HepG2 (cell line): ENCODE data around the gene C5orf24. TPM values are rescaled to one million over a fixed set of nuclear protein-coding genes. Genes with fewer than 3 reads are reported as not detected.

Experiments used
- ESRRA ChIP-seq: sonication (generic); formaldehyde crosslinking; IDR thresholded peaks from 2 replicates; pipeline ENCODE4 v1.5.1; 2020; ENCODE audit warnings: mild to moderate bottlenecking, low read depth, missing genetic modification reagents
- MXD3 ChIP-seq: IDR thresholded peaks from 2 replicates; pipeline ENCODE4 v1.6.1; 2016; ENCODE audit warnings: mild to moderate bottlenecking, missing biosample characterization, missing genetic modification reagents
- PHF8 ChIP-seq: sonication (generic); formaldehyde crosslinking; IDR thresholded peaks from 2 replicates; pipeline ENCODE4 v1.5.0; 2020; ENCODE audit warnings: missing genetic modification reagents
- SIX4 ChIP-seq: sonication (generic); formaldehyde crosslinking; IDR thresholded peaks from 2 replicates; pipeline ENCODE4 v1.4.0; 2020; ENCODE audit warnings: missing genetic modification reagents
- SNAI1 ChIP-seq: sonication (generic); formaldehyde crosslinking; IDR thresholded peaks from 2 replicates; pipeline ENCODE4 v1.5.0; 2020; ENCODE audit warnings: mild to moderate bottlenecking, missing genetic modification reagents, borderline replicate concordance
- TBX3 ChIP-seq: fragments of 450-650 bp; IDR thresholded peaks from 2 replicates; pipeline ENCODE4 v1.6.1; 2017; ENCODE audit warnings: antibody characterized with exemption, mild to moderate bottlenecking, inconsistent platforms, borderline replicate concordance
- ZNF12 ChIP-seq: sonication (generic); formaldehyde crosslinking; IDR thresholded peaks from 2 replicates; pipeline ENCODE4 v1.5.0; 2020; ENCODE audit warnings: missing genetic modification reagents
- polyA plus RNA-seq, 8 experiments: library from polyadenylated mRNA; depleted of rRNA in 3 of 8; stranded (reverse) in 7 of 8; unstranded in 1 of 8; fragments of >200 nt; fragmentation: Illumina TruSeq in 4 of 8; extraction: Trizol in 4 of 8; gene quantifications; 2 replicates each; pipeline versions ENCODE4 v1.2.1 to v1.2.3, GENCODE V29; 2011 to 2016; ENCODE audit warnings: low read depth in 4 of 8, missing spikeins in 1 of 8, mixed read lengths in 1 of 8; ENCODE audit not compliant: insufficient read depth in 1 of 8
- total RNA-seq, 5 experiments: library from RNA; depleted of rRNA; stranded (reverse); fragments of >200 nt; fragmentation: Illumina TruSeq; extraction: Trizol; gene quantifications; 2 replicates each; pipeline ENCODE4 v1.2.3, GENCODE V29; 2016; ENCODE audit warnings: low read depth in 1 of 5
- TF ChIP-seq, protein P1 (sequence below): sonication (generic); formaldehyde crosslinking; IDR thresholded peaks from 2 replicates; pipeline ENCODE4 v1.4.0; 2020; ENCODE audit warnings: mild to moderate bottlenecking, missing genetic modification reagents
- TF ChIP-seq, protein P2 (sequence below), 2 experiments: fragments of 450-650 bp in 1 of 2; sonication (generic) in 1 of 2; formaldehyde crosslinking in 1 of 2; IDR thresholded peaks; 2 replicates each; pipeline versions ENCODE4 v1.6.1 to v1.8.0; 2016 to 2022; ENCODE audit warnings: antibody characterized with exemption in 1 of 2, mild to moderate bottlenecking in 1 of 2, missing genetic modification reagents in 1 of 2

Gene C5orf24
- total and polyA plus RNA-seq, 2 of the 13 experiments (the other 11 are each of a cell fraction or from before 2014, with no cell fraction given): 34.6 to 41.5 TPM

GRCh38 chr5:134845852-134846640 is at the start of gene C5orf24 (continued):
- no peak; the same call in 1 of the 2 replicates for TF ChIP-seq SNAI1 (CRISPR knock-in tag)
- peak; percentile 46 for TF ChIP-seq ZNF12
- TF ChIP-seq MXD3: peak; percentile 79
- TF ChIP-seq, protein P1, sequence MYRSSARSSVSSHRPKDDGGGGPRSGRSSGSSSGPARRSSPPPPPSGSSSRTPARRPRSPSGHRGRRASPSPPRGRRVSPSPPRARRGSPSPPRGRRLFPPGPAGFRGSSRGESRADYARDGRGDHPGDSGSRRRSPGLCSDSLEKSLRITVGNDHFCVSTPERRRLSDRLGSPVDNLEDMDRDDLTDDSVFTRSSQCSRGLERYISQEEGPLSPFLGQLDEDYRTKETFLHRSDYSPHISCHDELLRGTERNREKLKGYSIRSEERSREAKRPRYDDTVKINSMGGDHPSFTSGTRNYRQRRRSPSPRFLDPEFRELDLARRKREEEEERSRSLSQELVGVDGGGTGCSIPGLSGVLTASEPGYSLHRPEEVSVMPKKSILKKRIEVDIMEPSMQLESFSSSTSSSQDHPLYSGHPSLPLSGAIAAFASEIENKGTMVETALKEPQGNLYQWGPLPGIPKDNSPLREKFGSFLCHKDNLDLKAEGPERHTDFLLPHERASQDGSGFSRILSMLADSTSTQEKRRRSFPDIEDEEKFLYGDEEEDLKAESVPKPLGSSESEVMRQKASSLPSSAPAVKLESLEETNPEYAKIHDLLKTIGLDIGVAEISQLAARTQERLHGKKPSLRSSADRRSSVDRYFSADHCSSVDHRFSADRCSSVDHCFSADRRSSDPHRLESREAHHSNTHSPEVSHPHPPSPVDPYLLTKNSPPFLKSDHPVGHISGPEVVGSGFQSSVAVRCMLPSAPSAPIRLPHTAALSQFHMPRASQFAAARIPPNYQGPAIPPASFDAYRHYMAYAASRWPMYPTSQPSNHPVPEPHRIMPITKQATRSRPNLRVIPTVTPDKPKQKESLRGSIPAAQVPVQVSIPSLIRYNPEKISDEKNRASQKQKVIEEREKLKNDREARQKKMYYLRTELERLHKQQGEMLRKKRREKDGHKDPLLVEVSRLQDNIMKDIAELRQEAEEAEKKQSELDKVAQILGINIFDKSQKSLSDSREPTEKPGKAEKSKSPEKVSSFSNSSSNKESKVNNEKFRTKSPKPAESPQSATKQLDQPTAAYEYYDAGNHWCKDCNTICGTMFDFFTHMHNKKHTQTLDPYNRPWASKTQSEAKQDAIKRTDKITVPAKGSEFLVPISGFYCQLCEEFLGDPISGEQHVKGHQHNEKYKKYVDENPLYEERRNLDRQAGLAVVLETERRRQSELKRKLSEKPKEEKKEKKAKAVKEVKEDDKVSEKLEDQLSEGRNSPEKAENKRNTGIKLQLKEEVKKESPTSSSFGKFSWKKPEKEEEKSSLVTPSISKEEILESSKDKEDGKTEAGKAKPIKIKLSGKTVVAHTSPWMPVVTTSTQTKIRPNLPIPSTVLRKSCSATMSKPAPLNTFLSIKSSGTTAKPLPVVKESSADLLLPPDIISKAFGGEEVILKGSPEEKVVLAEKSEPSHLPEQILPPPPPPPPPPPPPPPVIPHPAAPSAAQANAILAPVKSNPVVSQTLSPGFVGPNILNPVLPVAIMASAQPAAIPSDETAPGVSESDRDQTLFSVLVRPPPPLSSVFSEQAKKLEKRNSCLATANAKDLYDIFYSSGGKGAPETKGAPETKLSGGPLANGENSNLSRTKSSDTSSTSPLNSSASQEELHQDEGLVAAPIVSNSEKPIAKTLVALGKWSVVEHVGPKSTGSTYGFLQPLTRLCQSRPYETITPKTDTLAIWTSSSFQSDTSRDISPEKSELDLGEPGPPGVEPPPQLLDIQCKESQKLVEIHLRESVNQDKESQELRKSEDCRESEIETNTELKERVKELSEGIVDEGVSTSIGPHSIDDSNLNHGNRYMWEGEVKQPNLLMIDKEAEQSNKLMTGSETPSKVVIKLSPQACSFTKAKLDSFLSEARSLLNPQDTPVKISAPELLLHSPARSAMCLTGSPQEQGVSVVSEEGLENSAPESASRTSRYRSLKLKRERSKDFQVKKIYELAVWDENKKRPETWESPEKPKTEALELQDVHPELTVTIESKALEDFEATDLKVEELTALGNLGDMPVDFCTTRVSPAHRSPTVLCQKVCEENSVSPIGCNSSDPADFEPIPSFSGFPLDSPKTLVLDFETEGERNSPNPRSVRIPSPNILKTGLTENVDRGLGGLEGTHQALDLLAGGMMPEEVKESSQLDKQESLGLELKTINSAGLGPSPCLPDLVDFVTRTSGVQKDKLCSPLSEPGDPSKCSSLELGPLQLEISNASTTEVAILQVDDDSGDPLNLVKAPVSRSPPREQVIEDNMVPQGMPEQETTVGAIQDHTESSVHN: 0 out of 2 replicates have a peak, but pooled peaks have one; percentile 58
- no peak; the same call in 1 of the 2 replicates for TF ChIP-seq SIX4 (CRISPR knock-in tag)
- no peak for TF ChIP-seq TBX3
- TF ChIP-seq ESRRA: peak; percentile 59; the same call in 1 of the 2 replicates
- TF ChIP-seq, protein P2, sequence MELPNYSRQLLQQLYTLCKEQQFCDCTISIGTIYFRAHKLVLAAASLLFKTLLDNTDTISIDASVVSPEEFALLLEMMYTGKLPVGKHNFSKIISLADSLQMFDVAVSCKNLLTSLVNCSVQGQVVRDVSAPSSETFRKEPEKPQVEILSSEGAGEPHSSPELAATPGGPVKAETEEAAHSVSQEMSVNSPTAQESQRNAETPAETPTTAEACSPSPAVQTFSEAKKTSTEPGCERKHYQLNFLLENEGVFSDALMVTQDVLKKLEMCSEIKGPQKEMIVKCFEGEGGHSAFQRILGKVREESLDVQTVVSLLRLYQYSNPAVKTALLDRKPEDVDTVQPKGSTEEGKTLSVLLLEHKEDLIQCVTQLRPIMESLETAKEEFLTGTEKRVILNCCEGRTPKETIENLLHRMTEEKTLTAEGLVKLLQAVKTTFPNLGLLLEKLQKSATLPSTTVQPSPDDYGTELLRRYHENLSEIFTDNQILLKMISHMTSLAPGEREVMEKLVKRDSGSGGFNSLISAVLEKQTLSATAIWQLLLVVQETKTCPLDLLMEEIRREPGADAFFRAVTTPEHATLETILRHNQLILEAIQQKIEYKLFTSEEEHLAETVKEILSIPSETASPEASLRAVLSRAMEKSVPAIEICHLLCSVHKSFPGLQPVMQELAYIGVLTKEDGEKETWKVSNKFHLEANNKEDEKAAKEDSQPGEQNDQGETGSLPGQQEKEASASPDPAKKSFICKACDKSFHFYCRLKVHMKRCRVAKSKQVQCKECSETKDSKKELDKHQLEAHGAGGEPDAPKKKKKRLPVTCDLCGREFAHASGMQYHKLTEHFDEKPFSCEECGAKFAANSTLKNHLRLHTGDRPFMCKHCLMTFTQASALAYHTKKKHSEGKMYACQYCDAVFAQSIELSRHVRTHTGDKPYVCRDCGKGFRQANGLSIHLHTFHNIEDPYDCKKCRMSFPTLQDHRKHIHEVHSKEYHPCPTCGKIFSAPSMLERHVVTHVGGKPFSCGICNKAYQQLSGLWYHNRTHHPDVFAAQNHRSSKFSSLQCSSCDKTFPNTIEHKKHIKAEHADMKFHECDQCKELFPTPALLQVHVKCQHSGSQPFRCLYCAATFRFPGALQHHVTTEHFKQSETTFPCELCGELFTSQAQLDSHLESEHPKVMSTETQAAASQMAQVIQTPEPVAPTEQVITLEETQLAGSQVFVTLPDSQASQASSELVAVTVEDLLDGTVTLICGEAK (IDR thresholded peaks at IDR 0.05): no peak
- TF ChIP-seq, protein P2 (CRISPR knock-in tag; IDR thresholded peaks at IDR 0.05): 0 out of 2 replicates have a peak, but pooled peaks have one; percentile 58
- peak; percentile 90 for TF ChIP-seq PHF8 (CRISPR knock-in tag)
